ENCODE data around the gene ADAP2. TPM values are rescaled to one million over a fixed set of nuclear protein-coding genes. Genes with fewer than 3 reads are reported as not detected.
"Not testable (repeated sequence)": the region's sequence is repeated elsewhere in the genome, so short reads cannot be mapped to it uniquely, and the experiment has no call there.

ADAP2 gene
- total RNA-seq, 1 donor from 2014 or later = 0.62 TPM

DNA sequence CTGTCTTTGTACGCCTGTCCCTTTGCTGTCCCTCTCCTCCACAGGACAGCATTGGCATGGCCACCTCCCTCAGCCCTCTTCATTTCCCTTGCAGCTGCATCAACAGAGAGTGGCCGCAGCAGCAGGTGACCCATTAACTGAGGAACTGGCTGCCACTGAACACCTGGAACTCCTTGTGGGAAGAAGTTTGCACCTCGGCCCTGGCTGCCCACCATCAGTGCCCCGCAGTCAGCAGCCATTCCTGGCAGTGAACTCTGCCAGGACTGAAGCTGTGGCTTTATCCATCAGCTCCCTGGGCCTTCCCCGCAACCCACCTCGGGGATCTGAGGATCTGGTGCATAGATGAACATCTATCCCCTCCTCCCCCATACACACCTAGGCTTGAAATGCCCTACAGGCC is 36.0 kb downstream of the ADAP2 start:
- Mint-ChIP-seq H3K4me1 (ENCODE audit: unreplicated experiment) (peaks cover 21% of the 10 kb centered on the region), H3K27ac (ENCODE audit: unreplicated experiment) (no peak overlapping the region), H3K27me3 (ENCODE audit: unreplicated experiment) (no peaks in the 10 kb centered on the region), H3K4me3 (ENCODE audit: unreplicated experiment) (no peak overlapping the region), H3K36me3 (ENCODE audit: unreplicated experiment) (no peaks in the 10 kb centered on the region), H3K9me3 (ENCODE audit: unreplicated experiment) (no peaks in the 10 kb centered on the region)
- TF ChIP-seq, protein P1, sequence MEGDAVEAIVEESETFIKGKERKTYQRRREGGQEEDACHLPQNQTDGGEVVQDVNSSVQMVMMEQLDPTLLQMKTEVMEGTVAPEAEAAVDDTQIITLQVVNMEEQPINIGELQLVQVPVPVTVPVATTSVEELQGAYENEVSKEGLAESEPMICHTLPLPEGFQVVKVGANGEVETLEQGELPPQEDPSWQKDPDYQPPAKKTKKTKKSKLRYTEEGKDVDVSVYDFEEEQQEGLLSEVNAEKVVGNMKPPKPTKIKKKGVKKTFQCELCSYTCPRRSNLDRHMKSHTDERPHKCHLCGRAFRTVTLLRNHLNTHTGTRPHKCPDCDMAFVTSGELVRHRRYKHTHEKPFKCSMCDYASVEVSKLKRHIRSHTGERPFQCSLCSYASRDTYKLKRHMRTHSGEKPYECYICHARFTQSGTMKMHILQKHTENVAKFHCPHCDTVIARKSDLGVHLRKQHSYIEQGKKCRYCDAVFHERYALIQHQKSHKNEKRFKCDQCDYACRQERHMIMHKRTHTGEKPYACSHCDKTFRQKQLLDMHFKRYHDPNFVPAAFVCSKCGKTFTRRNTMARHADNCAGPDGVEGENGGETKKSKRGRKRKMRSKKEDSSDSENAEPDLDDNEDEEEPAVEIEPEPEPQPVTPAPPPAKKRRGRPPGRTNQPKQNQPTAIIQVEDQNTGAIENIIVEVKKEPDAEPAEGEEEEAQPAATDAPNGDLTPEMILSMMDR (IDR thresholded peaks at IDR 0.05) = no peak
- no peak for DNase-seq (ENCODE audit: extremely low spot score, unreplicated experiment)

DNA sequence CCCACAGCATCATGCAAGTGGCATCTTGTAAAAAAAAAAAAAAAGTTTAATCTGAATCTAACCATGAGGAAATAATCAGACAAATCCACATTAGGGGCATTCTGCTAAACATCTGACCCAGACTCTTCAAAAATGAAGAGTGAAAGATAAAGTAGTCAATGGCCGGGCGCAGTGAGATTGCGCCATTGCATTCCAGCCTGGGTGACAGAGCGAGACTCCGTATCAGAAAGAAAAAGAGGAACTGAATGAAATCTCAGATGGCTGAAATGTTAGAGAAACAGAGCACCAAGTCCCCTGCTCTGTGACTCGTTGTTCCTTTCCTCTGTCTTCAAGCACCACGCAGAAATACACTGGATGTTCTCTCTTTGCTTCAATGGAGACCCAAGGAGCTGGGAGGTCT is 36.4 kb downstream of the ADAP2 start:
- Mint-ChIP-seq H3K36me3 (ENCODE audit: unreplicated experiment) (no peaks in the 10 kb centered on the region), H3K4me3 (ENCODE audit: unreplicated experiment) (no peak overlapping the region), H3K4me1 (ENCODE audit: unreplicated experiment) (peaks cover 21% of the 10 kb centered on the region), H3K27me3 (ENCODE audit: unreplicated experiment) (no peaks in the 10 kb centered on the region), H3K9me3 (ENCODE audit: unreplicated experiment) (no peaks in the 10 kb centered on the region), H3K27ac (ENCODE audit: unreplicated experiment) (no peak overlapping the region)
- TF ChIP-seq, protein P1 (IDR thresholded peaks at IDR 0.05) = no peak
- DNase-seq (ENCODE audit: extremely low spot score, unreplicated experiment) = no peak

DNA sequence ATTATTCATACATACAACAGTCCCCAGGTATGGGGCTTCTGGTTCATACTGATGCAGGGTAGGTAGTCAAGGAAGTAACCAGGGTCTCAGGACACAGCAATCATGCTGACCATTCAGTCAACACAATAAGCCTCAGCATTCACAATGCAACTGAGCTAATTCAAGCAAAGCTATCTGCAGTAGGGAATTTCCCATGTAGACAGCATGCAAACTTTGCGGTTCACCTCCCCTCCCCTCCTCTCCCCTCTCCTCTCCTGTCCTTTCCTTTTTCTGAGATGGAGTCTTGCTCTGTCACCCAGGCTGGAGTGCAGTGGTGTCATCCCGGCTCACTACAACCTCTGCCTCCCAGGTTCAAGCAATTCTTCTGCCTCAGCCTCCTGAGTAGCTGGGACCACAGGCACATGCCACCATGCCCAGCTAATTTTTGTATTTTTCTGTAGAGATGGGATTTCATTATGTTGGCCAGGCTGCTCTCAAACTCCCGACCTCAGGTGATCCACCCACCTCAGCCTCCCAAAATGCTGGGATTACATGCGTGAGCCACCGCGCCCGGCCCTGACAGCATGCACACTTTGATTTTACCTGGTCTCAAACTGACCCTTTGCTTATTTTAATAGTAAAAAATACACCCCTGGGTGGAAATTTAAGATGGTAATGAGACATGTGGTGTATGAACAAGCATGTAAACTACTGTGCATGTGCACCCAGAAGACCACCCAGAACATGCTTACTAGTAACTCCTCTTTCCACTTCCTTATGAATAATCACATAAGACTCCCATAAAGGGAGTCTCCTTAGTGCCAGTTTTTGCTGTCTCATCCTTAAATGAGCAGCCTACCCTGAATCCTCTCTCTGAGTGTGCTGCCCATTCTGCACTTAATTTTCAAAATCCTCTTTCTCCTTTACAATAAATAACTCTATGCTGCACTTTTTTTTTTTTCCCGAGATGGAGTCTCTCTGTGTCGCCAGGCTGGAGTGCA is 39.8 kb downstream of the ADAP2 start:
- no peaks in the 10 kb centered on the region for H3K27me3 Mint-ChIP-seq (ENCODE audit: unreplicated experiment)
- no peak for DNase-seq (ENCODE audit: extremely low spot score, unreplicated experiment)
- TF ChIP-seq, protein P1 (IDR thresholded peaks at IDR 0.05) = no peak
- no peak overlapping the region for H3K4me3 Mint-ChIP-seq (ENCODE audit: unreplicated experiment)
- no peaks in the 10 kb centered on the region for H3K9me3 Mint-ChIP-seq (ENCODE audit: unreplicated experiment)
- no peak overlapping the region for H3K27ac Mint-ChIP-seq (ENCODE audit: unreplicated experiment)
- H3K4me1 Mint-ChIP-seq (ENCODE audit: unreplicated experiment) = peaks cover 10% of the 10 kb centered on the region
- H3K36me3 Mint-ChIP-seq (ENCODE audit: unreplicated experiment) = no peaks in the 10 kb centered on the region

DNA sequence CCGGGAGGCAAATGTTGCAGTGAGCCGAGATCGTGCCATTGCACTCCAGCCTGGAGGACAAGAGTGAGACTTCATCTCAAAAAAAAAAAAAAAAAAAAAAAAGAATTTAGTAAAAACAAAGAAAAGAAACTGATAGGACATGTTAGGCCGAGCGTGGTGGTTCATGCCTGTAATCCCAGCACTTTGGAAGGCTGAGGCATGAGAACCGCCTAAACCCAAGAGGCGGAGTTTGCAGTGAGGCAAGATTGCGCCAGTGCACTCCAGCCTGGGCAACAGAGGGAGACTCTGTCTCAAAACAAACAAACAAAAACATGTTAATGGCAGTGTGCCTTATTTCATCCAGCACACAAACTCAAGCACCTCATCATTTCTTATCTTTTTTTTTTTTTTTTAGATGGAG is 42.6 kb downstream of the ADAP2 start:
- not testable (repeated sequence) for H3K4me3 Mint-ChIP-seq (ENCODE audit: unreplicated experiment); H3K4me1 Mint-ChIP-seq (ENCODE audit: unreplicated experiment); DNase-seq (ENCODE audit: extremely low spot score, unreplicated experiment); H3K27me3 Mint-ChIP-seq (ENCODE audit: unreplicated experiment); H3K36me3 Mint-ChIP-seq (ENCODE audit: unreplicated experiment); H3K27ac Mint-ChIP-seq (ENCODE audit: unreplicated experiment); H3K9me3 Mint-ChIP-seq (ENCODE audit: unreplicated experiment)

DNA sequence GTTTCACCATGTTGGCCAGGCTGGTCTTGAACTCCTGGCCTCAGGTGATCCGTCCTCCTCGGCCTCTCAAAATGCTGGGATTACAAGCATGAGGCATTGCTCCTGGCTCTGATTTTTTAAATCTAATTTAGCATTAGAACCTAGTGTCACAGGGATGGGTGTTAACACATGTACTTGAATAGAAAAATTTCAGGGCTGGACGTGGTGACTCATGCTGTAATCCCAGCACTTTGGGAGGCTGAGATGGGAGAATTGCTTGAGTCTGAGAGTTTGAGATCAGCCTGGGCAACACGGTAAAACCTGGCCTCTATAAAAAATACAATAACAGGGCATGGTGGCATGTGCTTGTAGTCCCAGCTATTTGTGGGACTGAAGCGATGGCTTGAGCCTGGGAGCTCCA is 43.1 kb downstream of the ADAP2 start:
- Mint-ChIP-seq H3K4me1 (ENCODE audit: unreplicated experiment) (peaks cover 1% of the 10 kb centered on the region), H3K4me3 (ENCODE audit: unreplicated experiment) (no peak overlapping the region), H3K36me3 (ENCODE audit: unreplicated experiment) (no peaks in the 10 kb centered on the region), H3K27me3 (ENCODE audit: unreplicated experiment) (no peaks in the 10 kb centered on the region), H3K27ac (ENCODE audit: unreplicated experiment) (no peak overlapping the region), H3K9me3 (ENCODE audit: unreplicated experiment) (no peaks in the 10 kb centered on the region)
- TF ChIP-seq, protein P1 (IDR thresholded peaks at IDR 0.05) = no peak
- DNase-seq (ENCODE audit: extremely low spot score, unreplicated experiment) = no peak

Measured in osteocyte (in vitro differentiated cells).